B cell (primary cell): Measurements from ENCODE around the gene SCYGR1. TPM values are rescaled to one million over a fixed set of nuclear protein-coding genes. Genes with fewer than 3 reads are reported as not detected.

Source experiments
- ATAC-seq: fragments of 200-7000 bp; cut with Tn5 transposase; one replicate; pipeline ENCODE4 v1.10.0; 2021; ENCODE audit warnings: low read depth, mild to moderate bottlenecking, moderate number of reproducible peaks, moderate library complexity
- CTCF ChIA-PET: fragments of 350-600 bp; sonication (Branson Sonifier 250); formaldehyde crosslinking; loops from one replicate; lab custom pipeline; 2021; ENCODE audit warnings: antibody characterized with exemption, inconsistent platforms; lab: Charles Lee
- POLR2A ChIA-PET: fragments of 350-600 bp; sonication (Branson Sonifier 250); formaldehyde crosslinking; loops from one replicate; lab custom pipeline; 2021; ENCODE audit warnings: antibody characterized with exemption; lab: Charles Lee
- DNase-seq: peaks from one replicate; pipeline ENCODE4 v3.0.0; 2013
- H2AFZ ChIP-seq: 2 replicates; pipeline ENCODE4 v1.6.1; 2012; ENCODE audit warnings: mild to moderate bottlenecking, low read depth, low read length; ENCODE audit not compliant: insufficient read depth, poor library complexity, severe bottlenecking
- H3K27ac ChIP-seq, 2 donors: 1 replicate in 1 of 2; 2 replicates in 1 of 2; pipeline ENCODE4 v1.5.1; 2012 to 2013; ENCODE audit warnings: low read length in 2 of 2, mild to moderate bottlenecking in 2 of 2, moderate library complexity in 1 of 2
- H3K27me3 ChIP-seq, 4 experiments: fragments of 200-600 bp in 1 of 4; sonication (generic) in 1 of 4; replicated peaks in 1 of 4; 1 replicate in 2 of 4; 2 replicates in 2 of 4; pipeline versions ENCODE4 v1.6.1 to v1.7.0; 2013 to 2016; ENCODE audit warnings: low read length in 3 of 4, mild to moderate bottlenecking in 2 of 4, mixed read lengths in 1 of 4, moderate library complexity in 1 of 4; ENCODE audit not compliant: insufficient read depth in 4 of 4, control insufficient read depth in 3 of 4; ENCODE audit errors: control extremely low read depth in 1 of 4
- H3K36me3 ChIP-seq, 2 experiments: replicated peaks in 1 of 2; 1 replicate in 1 of 2; 2 replicates in 1 of 2; pipeline versions ENCODE4 v1.6.1 to v1.7.1; 2013; ENCODE audit warnings: low read length in 1 of 2; ENCODE audit not compliant: insufficient read depth in 2 of 2, control insufficient read depth in 1 of 2; ENCODE audit errors: control extremely low read depth in 1 of 2, extremely low read depth in 1 of 2
- H3K4me1 ChIP-seq, 2 donors: fragments of 200-600 bp in 1 of 2; sonication (generic) in 1 of 2; 1 replicate in 1 of 2; 2 replicates in 1 of 2; pipeline versions ENCODE4 v1.5.1 to v1.6.1; 2013 to 2017; ENCODE audit warnings: low read length in 2 of 2; ENCODE audit not compliant: control insufficient read depth in 2 of 2, insufficient read depth in 2 of 2
- H3K4me2 ChIP-seq: replicated peaks from 2 replicates; pipeline ENCODE3; 2012; ENCODE audit warnings: mild to moderate bottlenecking, low read depth, low read length; ENCODE audit not compliant: poor library complexity, severe bottlenecking
- H3K4me3 ChIP-seq, 5 experiments: fragments of 200-600 bp in 1 of 5; sonication (generic) in 1 of 5; 1 replicate in 3 of 5; 2 replicates in 2 of 5; pipeline versions ENCODE4 v1.5.1 to v1.7.0; 2011 to 2016; ENCODE audit warnings: low read length in 4 of 5, mild to moderate bottlenecking in 4 of 5, low read depth in 2 of 5, control low read depth in 1 of 5, moderate library complexity in 1 of 5; ENCODE audit not compliant: insufficient read depth in 1 of 5; ENCODE audit errors: control extremely low read depth in 1 of 5, extremely low read depth in 1 of 5
- H3K79me2 ChIP-seq: fragments of 200-600 bp; sonication (generic); one replicate; pipeline ENCODE4 v1.6.0; 2016; ENCODE audit warnings: low read length; ENCODE audit not compliant: control insufficient read depth, insufficient read depth
- H3K9ac ChIP-seq: fragments of 200-600 bp; sonication (generic); 2 replicates; pipeline ENCODE4 v1.6.1; 2017; ENCODE audit warnings: mild to moderate bottlenecking, low read length, moderate library complexity
- H3K9me3 ChIP-seq, 3 donors: one replicate each; pipeline versions ENCODE4 v1.6.1 to v1.7.1; 2013; ENCODE audit warnings: low read length in 2 of 3; ENCODE audit not compliant: control insufficient read depth in 2 of 3, insufficient read depth in 1 of 3; ENCODE audit errors: control extremely low read depth in 1 of 3
- H4K20me1 ChIP-seq: 2 replicates; pipeline ENCODE4 v1.6.0; 2012; ENCODE audit warnings: mild to moderate bottlenecking, low read length; ENCODE audit not compliant: insufficient read depth, control insufficient read depth, poor library complexity, severe bottlenecking
- H3K27ac Mint-ChIP-seq: one replicate; pipeline ENCODE4 v1.8.0; 2021; ENCODE audit warnings: mixed read lengths
- H3K27me3 Mint-ChIP-seq: one replicate; pipeline ENCODE4 v1.8.0; 2021; ENCODE audit warnings: mixed read lengths
- H3K4me1 Mint-ChIP-seq: one replicate; pipeline ENCODE4 v1.8.0; 2021; ENCODE audit warnings: mixed read lengths
- H3K4me3 Mint-ChIP-seq: one replicate; pipeline ENCODE4 v1.8.0; 2021; ENCODE audit warnings: mixed read lengths
- H3K9me3 Mint-ChIP-seq: one replicate; pipeline ENCODE4 v1.8.0; 2022; ENCODE audit warnings: mixed read lengths; ENCODE audit not compliant: insufficient read depth
- CTCF ChIP-seq: fragments of 200-600 bp; IDR thresholded peaks from one replicate; pipeline ENCODE4 v1.8.0; 2022; ENCODE audit warnings: antibody characterized with exemption, mild to moderate bottlenecking
- EZH2 ChIP-seq: IDR thresholded peaks from 2 replicates; pipeline ENCODE4 v1.6.1; 2012; ENCODE audit warnings: borderline replicate concordance, low read depth, mild to moderate bottlenecking, moderate library complexity, low read length; ENCODE audit not compliant: insufficient read depth, poor library complexity, severe bottlenecking
- WGBS: methylation state at CpG from one replicate; pipeline ENCODE4 v1.1.5; 2013; ENCODE audit warnings: missing lambda C conversion rate; ENCODE audit not compliant: insufficient coverage; 5-methylcytosine and 5-hydroxymethylcytosine counted together
- intact Hi-C: fragments of 100-400 bp; cut with micrococcal nuclease; formaldehyde crosslinking; loops from one replicate; pipeline ENCODE4 v1.10.0; 2022
- polyA plus RNA-seq: library from polyadenylated mRNA; depleted of rRNA; stranded (reverse); fragments of >200 nt; gene quantifications from 2 replicates; pipeline ENCODE4 v1.2.3, GENCODE V29; 2012
- total RNA-seq, 2 donors: library from RNA; stranded (reverse); fragments of 120-200 nt in 1 of 2; gene quantifications; 1 replicate in 1 of 2; 2 replicates in 1 of 2; pipeline versions ENCODE4 v1.2.3 to v1.2.4, GENCODE V29; 2013 to 2022

The SCYGR1 gene
- total and polyA plus RNA-seq, 2 donors (not counting 1 experiment from before 2014, with no cell fraction given), result not detected

- peaks cover 9% of the 10 kb centered on the region for H3K9me3 Mint-ChIP-seq
- no peak overlapping the region for H3K4me3 Mint-ChIP-seq
- no peak overlapping the region for H3K27ac ChIP-seq
- intact Hi-C loops, result no loop called here
- no peak for ATAC-seq
- no peaks in the 10 kb centered on the region for H4K20me1 ChIP-seq
- no peaks in the 10 kb centered on the region for H3K4me1 Mint-ChIP-seq
- 87% methylated on average over 2 of the region's 8 CpGs for WGBS
- H3K9ac ChIP-seq, result no peak overlapping the region
- no peak overlapping the region for H2AFZ ChIP-seq
- no peaks in the 10 kb centered on the region for H3K27me3 ChIP-seq
- peaks cover 0 to 18% (median 11%) of the 10 kb centered on the region in 3 donors for H3K9me3 ChIP-seq
- no peak overlapping the region for H3K4me2 ChIP-seq
- no peaks in the 10 kb centered on the region for H3K4me1 ChIP-seq
- POLR2A ChIA-PET, result no interaction called here
- no peaks in the 10 kb centered on the region for H3K79me2 ChIP-seq
- DNase-seq, result no peak
- H3K4me3 ChIP-seq, result no peak overlapping the region
- CTCF ChIA-PET, result interaction anchor here (0.6 kb wide), 1 partner anchor 146 kb away, joined by 5 read pairs; no protein-coding TSS in a partner anchor
- TF ChIP-seq EZH2 (no peak), CTCF (no peak)
- no peak overlapping the region for H3K27ac Mint-ChIP-seq
- peaks cover 8% of the 10 kb centered on the region for H3K27me3 Mint-ChIP-seq
- H3K36me3 ChIP-seq, result no peaks in the 10 kb centered on the region
Measured at GRCh38 chr2:227428731-227429285, 41.1 kb upstream of the SCYGR1 start.

- no peaks in the 10 kb centered on the region for H3K79me2 ChIP-seq
- H4K20me1 ChIP-seq, result no peaks in the 10 kb centered on the region
- no peak overlapping the region for H3K4me2 ChIP-seq
- ATAC-seq, result no peak
- no peaks in the 10 kb centered on the region for H3K4me1 ChIP-seq
- Mint-ChIP-seq H3K27ac (no peak overlapping the region), H3K9me3 (no peaks in the 10 kb centered on the region), H3K27me3 (no peaks in the 10 kb centered on the region), H3K4me1 (no peaks in the 10 kb centered on the region), H3K4me3 (no peak overlapping the region)
- H3K27me3 ChIP-seq, result no peaks in the 10 kb centered on the region
- ChIA-PET CTCF (no interaction called here), POLR2A (no interaction called here)
- no peak for DNase-seq
- no peak for TF ChIP-seq CTCF
- TF ChIP-seq EZH2, result no peak
- intact Hi-C loops, result no loop called here
- WGBS, result 94% methylated on average over 7 of the region's 10 CpGs
- no peaks in the 10 kb centered on the region for H3K9me3 ChIP-seq
- H3K27ac ChIP-seq, result no peak overlapping the region
- no peak overlapping the region for H3K4me3 ChIP-seq
- H2AFZ ChIP-seq, result no peak overlapping the region
- H3K36me3 ChIP-seq, result no peaks in the 10 kb centered on the region
- no peak overlapping the region for H3K9ac ChIP-seq
Measured at GRCh38 chr2:227423656-227424499, 36.1 kb upstream of the SCYGR1 start.
